ENCODE measurements around the gene MMRN2.

- TF ChIP-seq, protein P1, sequence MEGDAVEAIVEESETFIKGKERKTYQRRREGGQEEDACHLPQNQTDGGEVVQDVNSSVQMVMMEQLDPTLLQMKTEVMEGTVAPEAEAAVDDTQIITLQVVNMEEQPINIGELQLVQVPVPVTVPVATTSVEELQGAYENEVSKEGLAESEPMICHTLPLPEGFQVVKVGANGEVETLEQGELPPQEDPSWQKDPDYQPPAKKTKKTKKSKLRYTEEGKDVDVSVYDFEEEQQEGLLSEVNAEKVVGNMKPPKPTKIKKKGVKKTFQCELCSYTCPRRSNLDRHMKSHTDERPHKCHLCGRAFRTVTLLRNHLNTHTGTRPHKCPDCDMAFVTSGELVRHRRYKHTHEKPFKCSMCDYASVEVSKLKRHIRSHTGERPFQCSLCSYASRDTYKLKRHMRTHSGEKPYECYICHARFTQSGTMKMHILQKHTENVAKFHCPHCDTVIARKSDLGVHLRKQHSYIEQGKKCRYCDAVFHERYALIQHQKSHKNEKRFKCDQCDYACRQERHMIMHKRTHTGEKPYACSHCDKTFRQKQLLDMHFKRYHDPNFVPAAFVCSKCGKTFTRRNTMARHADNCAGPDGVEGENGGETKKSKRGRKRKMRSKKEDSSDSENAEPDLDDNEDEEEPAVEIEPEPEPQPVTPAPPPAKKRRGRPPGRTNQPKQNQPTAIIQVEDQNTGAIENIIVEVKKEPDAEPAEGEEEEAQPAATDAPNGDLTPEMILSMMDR (IDR thresholded peaks at IDR 0.05): no peak
- TF ChIP-seq POLR2A (IDR thresholded peaks at IDR 0.05): no peak
Observed at GRCh38 chr10:86956195-86956847, 1.1 kb downstream of the MMRN2 start.

Measured in thyroid gland (tissue), 4 donors.